GM18519 (cell line): ENCODE measurements around the gene RAB5A.
"Not testable (repeated sequence)": the region's sequence is repeated elsewhere in the genome, so short reads cannot be mapped to it uniquely, and the experiment has no call there.

Source experiments
- ATAC-seq: cut with Tn5 transposase; IDR thresholded peaks from one replicate; pipeline ENCODE4 v1.9.1; 2021; ENCODE audit warnings: mild to moderate bottlenecking, moderate library complexity; ENCODE audit not compliant: unreplicated experiment, low FRiP score

RAB5A gene

DNA sequence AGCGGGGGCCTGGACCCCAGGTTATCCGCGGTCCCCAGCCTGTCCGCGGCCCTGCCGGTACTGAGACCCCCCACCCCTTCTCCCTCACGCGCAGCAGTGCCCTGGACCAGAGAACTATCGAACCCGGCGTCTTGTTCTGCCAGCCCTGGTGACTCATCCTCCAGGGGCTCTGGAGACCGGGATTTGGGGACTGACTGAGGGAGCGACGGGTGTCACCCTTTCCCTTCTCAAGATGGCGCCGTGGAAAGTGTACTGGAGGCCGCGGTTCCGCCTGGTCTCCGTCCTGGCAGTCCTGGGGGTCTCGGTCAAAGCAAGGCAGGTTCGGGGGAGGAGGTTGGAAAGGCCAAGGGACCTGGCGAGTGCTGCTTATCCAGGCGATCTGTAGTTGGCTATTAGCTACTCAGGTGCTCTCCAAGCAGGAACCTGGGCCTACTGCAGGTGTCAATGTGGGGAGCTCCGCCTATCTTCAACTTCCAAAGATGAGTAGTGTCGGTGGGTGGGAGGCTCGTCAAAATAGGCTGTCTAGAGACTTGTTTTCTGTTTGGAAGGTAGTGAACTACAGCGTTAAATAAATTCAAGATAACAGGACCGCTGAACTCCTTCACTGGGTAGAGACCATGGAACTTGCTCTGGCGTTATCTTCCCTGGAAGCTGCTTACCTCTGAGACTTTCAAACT lies 790 bp downstream of the RAB5A start:
- no peak for ATAC-seq

DNA sequence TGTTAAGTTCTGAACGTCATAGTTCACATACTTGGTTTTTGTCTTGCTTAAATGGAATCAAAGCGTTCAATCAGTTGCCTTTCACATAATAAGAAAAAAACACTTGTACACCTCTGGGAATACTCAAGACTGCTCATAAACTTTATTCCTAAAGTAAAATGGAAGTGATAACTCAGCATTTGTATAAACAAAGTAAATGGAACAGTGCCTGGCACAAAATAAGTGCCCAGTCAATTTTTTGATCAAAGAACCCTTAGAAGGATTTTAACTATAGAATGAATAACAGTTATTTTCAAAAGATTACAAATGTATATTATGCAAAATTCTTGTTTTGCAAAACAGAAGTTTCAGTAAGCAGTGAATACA lies 1.3 kb downstream of the RAB5A start:
- ATAC-seq: no peak

DNA sequence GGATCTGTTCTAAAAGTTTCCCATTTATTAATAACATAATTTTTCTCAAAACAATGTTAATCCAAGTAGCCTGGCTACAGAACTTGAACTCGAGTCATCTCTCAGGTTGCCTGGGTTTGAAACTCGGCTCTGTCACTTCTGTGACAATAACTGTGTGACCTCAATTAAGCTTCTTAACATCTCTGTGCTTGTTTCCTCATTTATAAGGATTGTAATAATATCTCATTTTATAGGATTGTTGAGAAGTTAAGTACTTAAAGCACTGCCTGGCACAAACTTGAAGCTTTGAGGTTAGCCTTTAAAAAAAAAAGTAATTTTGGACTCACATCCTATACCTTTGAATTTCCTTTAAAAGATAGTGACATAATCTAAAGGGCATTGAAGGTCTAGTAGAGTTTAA lies 3.4 kb downstream of the RAB5A start:
- ATAC-seq: no peak

DNA sequence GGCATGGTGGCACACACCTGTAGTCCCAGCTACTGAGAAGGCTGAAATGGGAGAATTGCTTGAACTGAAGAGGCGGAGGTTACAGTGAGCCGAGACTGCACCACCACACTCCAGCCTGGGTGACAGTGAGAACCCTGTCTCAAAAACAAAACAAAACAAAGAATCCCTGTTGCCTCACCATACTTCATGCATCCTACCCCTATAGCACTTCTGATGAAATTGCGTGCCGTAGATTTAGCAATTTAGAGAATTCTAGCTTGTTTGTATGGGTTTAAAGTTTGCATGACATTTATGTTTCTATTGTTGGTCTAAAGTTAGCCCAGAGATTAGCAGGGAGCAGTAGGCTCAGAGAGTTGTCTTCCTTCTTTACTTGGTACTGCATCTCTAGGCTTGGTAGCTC lies 7.8 kb downstream of the RAB5A start:
- no peak for ATAC-seq

DNA sequence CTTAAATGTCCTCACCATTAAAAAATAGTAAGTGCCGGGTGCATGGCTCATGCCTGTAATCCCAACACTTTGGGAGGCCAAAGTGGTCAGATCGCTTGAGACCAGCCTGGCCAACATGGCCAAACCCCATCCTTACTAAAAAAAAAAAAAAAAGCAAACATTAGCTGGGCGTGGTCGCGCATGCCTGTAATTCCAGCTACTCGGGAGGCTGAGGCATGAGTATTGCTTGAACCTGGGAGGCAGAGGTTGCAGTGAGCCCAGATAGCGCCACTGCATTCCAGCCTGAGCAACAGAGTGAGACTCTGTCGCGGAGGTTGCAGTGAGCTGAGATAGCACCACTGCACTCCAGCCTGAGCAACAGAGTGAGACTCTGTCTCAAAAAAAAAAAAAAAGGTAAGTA lies 10.5 kb downstream of the RAB5A start:
- not testable (repeated sequence) for ATAC-seq

DNA sequence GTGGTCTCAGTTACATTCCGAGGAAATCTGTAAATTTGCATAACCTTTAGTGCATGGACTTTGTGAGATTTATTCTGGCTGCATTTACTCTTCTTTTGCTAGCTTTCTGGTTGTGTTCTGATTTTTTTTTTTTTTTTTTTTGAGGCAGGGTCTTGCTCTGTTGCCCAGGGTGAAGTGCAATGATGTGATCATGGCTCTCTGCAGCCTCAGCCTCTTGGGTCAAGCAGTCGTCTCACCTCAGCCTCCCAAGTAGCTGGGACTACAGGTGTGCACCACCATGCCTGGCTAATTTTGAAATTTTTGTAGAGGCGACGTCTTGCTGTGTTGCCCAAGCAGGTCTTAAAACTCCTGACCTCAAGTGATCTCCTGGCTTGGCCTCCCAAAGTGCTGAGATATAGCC lies 12.6 kb downstream of the RAB5A start:
- ATAC-seq: no peak

DNA sequence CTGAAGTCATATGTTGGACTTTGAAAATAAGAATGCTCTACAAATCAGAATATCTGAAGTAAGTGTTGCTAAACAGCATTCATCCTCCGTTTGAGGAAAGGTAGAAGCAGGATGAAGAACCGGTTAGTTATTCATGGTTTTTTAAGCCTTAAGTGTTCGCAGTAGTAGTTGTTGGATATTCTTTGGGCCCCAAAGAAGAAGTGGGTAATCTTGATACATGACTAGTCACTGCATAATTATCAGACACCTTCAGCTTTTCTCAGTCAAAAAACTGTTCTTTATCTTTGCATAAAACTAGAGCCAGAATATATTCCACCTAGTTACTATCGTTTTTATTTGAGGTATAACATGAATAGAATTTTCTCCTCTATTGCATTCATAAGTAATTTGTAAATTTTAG lies 13.8 kb downstream of the RAB5A start:
- ATAC-seq: no peak

DNA sequence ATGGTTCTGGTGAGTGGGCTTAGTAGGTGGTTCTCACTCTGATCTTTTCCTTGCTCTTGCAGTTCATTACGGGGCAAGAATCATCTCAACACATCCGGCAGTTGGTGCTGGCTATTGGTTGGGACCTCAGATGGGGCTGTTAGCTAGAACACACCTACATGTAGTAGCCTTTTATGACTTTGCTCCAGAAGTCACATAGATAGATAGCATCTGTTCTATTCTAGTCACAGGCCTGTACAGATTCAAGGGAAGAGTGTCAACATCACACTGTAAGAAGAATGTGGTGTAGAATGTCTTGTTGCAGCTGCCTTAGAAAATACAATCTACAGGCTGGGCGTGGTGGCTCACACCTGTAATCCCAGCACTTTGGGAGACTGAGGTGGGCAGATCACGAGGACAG lies 15.1 kb downstream of the RAB5A start:
- no peak for ATAC-seq

DNA sequence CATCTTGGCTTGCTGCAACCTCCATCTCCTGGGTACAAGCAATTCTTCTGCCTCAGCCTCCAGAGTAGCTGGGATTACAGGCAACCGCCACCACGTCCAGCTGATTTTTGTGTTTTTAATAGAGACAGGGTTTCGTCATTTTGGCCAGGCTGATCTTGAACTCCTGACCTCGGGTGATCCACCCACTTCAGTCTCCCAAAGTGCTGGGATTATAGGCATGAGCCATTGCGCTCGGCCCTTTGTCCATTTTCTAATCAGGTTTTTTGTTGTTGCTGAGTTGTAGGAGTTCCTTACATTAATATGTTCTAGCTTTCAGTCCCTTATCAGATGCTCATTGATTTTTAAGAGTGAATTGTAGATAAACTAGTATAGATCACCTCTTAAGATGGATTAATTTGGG lies 20.3 kb downstream of the RAB5A start:
- no peak for ATAC-seq

DNA sequence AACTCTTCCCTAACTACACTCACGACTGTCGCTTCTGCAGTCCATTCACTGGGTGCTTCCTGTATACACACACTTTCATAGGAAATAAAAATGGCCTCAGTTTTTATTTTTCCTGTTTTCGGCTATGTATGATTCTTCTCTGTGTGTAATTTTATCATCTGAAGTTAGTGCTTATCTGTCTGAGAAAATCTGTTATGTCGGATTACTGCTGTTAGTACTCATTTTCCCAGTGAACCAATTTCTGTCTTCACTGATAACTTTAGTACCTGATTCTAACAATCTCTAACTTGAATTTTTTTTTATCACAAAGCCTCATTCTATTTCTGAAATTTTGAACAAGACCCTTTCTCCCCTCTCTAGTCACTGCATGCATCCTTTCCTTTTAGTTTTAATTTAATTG lies 20.9 kb downstream of the RAB5A start:
- no peak for ATAC-seq

DNA sequence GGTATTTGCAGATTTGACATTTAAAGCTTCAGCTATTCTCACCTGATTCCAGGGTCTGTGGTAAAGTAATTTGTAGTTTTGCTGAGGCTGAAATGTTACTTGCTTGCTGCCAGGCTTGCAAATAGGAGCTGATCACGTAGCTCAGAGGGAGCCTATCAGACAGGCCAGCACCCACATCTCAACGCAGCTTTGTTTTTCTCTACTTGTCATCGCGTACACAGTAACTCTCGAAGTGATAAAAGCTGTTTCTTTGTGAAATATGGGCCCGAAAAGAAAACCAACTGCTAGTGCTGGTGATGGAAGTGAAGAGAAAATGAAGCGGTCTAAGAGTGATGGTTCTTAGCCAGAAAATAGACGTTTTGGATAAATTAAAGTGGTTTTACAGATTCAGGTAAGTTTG lies 23.4 kb downstream of the RAB5A start:
- no peak for ATAC-seq

DNA sequence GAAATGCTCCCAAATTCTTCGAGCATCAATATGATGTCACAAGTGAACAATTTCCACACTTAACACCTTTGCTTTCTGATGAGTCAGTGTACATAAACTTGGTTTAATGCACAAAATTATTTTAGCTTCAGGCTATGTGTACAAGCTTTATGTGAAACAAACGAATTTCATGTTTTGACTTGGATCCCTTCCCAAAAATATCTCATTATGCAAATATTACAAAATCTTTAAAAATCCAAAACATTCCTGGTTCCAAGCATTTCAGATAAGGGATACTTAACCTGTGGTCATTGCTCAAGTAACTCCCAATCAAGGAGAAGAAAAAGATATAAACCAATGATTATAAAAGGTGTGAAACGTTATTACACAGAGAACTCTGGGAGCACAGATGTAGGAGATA lies 25.2 kb downstream of the RAB5A start:
- ATAC-seq: no peak

DNA sequence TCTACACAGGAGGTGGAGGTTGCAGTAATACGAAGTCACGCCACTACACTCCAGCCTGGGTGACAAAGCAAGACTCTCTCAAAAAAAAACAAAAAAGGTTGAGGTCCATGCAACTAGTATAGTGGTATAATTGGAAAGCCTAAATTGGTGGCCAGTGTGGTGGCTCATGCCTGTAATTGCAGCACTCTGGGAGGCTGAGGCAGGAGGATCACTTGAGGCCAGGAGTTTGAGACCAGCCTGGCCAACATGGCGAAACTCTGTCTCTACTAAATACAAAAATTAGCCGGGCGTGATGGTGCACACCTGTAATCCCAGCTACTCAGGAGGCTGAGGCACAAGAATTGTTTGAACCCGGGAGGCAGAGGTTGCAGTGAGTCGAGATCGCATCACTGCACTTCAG lies 42.0 kb downstream of the RAB5A start:
- ATAC-seq: not testable (repeated sequence)

DNA sequence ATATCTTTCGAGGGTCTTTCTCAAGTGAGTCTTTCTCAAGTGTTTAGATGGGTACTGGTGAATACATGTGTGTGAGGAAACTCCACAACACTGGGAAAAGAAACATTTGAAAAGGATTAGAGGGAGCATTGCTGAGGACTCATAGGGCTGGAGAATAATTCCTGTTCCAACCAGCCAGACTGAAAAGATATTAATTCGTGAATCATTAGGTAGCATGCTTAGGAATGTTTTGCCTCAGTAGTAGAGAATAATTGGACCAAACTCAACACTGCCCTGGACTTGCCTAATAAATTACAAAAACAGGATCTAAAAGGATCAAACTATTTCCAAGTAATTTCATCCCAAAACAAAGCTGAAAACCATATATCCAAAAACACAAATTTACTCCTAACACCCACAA lies 47.9 kb downstream of the RAB5A start:
- ATAC-seq: no peak

DNA sequence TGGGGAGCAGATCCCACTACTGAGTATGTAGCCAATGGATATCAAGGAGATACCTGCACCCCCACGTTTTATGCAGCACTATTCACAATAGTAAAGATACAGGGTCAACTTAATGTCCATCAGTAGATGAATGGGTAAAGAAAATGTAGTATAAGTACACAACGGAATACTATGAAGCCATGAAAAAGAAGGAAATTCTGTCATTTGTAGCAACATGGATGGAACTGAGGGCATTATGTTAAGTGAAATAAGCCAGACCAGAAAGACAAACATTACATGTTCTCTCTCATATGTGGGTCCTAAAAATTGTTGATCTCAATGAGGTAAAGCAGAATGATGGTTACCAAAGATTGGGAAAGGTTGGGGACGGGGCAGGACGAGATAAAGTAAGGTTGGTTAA lies 50.6 kb downstream of the RAB5A start:
- no peak for ATAC-seq

DNA sequence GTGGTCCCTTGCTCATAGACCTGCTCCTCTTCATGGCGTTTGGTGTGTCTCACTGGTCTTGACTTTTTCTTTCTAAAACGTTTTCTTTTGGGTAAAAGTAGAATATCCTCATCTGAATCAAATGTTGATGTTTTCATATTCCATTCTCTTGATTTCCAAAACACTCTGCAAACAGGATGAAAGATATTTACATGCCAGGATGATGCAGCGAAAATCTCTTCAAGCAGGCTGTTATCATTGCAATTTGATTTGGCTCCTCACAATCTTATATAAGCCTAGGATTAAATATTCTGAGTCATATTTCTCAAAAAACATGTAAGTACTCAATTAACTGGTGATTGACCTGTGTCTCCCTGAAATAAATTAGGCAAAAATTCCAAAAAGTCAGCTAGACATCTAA lies 55.0 kb downstream of the RAB5A start:
- ATAC-seq: no peak

DNA sequence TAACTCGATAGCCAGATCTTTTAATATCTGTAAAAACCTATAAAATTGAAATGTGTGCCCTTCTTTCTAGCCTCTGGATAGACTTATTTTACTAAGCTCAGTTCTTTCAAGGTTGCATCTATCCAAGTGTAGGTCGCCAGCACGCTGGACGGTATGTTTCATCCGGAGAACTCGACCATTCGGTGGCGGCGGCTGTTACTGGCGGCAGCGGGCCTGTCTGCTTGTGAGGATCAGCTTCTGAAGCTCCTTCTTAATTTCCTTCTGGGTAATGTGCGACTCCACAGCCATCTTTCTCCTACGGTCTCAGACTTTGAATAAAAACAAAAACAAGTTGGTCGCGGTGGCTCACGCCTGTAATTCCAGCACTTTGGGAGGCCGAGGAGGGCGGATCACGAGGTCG lies 61.1 kb downstream of the RAB5A start:
- no peak for ATAC-seq

DNA sequence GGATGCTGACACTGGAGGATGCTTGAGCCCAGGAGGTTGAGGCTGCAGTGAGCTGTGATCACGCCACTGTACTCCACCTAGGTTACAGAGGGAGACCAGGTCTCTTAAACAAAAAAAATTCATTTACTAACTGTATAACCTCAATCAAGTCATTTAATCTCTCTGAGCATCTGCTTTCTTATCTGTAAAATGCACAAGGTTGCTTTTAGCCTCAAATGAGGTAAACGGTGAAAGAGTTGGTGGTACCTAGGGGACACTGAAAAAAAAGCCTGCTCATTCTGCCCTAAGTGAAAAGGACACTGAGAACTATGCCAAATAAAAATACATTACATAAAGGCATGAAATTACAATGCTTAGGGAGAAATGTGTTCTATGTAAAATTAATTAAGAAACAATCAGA lies 61.7 kb downstream of the RAB5A start:
- ATAC-seq: no peak

DNA sequence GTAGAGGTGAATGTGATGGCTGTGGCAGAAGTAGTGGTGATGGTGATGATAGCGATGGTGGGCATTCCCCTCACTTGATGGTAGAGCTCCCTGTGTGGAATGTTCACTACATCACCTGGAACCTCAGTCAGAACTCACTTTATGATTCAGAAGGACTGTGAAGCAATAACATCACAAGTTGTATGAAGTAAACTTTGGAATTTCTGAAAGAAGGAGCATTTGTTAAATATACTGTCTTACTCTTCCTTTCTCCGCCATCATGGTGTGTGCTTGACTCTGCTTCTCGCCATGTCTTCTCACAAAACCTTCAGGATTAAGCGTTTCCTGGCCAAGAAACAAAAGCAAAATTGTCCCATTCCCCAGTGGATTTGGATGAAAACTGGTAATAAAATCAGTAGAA lies 65.3 kb downstream of the RAB5A start, which contains the start of gene PP2D1:
PP2D1 (minus strand) TSS at position 101 of the 400 bp plus-strand sequence. CDS start 192 bp downstream, outside the sequence.
- no peak for ATAC-seq

DNA sequence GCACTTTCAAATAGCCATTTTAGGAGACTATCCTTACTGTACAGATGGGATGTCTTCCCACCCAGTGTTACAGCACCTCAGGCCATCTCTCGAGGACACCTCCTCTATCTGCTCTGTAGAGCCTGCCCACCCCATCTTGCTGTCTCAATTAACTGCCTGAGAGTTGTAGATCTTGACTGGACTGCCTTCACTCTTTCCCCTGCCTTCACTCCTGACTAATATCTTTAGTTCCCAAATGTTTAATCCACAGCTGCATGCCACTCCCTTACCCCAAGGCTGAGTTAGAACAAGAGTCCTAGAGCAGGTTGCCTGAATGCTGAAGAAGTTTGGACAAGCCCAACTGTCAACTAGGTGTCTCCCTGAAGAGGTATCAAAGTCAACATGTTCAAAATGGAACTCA lies 66.5 kb downstream of the RAB5A start:
- no peak for ATAC-seq

DNA sequence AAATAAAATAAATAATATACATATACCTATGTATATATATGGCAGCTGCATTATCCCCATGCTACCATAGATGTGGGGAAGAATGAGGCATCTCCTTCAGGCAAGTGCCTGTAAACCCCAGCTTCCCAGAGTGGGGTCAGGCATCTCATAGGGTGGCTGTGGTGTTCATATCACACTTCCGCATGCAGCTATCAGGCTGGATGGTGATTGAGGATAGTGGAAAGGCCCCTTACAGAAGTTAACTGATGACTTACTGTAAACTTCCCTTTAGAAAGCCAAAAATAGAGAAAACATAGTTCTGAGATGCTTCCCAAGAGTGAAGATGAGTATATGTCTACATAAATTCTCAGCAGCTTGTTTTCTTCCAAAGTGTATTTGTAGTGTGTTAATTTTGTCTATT lies 68.6 kb downstream of the RAB5A start:
- no peak for ATAC-seq

DNA sequence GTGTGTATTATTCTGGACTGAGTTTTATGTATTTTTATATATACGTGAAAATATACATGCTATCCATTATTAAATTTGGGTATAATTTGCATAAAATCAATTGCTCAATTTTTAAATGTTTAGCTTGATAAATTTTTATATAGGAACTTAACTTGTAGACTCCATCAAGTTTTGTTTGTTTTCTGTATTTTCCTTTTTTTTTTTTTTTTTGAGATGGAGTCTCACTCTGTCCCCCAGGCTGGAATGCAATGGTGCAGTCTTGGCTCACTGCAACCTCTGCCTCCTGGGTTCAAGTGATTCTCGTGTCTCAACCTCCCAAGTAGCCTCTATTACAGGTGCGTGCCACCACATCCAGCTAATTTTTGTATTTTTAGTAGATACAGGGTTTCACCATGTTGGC lies 69.2 kb downstream of the RAB5A start:
- not testable (repeated sequence) for ATAC-seq
